MV-4-11 (cell line): ENCODE results near the gene TMEM135.
"Not testable (repeated sequence)": the region's sequence is repeated elsewhere in the genome, so short reads cannot be mapped to it uniquely, and the experiment has no call there.

Experiments
- DNase-seq: peaks from one replicate; lab custom pipeline; 2025; lab: John Stamatoyannopoulos, UW

Gene TMEM135

DNA sequence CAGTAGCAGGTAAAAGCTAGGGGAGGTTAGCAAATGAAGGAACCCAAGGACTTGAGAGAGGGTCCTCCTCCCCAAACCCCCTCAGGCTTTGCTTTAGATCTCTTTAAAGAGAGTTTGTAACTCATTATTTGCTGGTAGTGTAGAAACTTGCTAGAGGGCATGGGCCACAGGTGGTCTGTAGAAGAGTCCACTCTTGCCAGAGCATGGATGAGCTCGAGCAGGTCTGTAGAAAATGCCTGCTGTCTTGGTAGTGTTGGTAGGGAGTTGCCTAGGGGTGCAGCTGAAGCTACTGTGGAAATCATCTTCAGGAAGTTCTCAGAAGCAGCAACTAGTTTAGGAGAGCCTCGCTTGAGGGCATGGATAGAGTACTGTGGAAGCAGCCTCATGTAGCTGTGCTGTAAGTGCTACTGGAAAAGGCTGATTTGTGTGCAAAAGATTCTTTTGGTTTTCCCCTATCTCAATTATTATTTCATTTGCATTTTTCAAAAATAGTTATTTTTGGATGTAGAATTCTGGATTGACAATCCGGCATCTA, 104.3 kb downstream of the TMEM135 start:
- DNase-seq = no peak

DNA sequence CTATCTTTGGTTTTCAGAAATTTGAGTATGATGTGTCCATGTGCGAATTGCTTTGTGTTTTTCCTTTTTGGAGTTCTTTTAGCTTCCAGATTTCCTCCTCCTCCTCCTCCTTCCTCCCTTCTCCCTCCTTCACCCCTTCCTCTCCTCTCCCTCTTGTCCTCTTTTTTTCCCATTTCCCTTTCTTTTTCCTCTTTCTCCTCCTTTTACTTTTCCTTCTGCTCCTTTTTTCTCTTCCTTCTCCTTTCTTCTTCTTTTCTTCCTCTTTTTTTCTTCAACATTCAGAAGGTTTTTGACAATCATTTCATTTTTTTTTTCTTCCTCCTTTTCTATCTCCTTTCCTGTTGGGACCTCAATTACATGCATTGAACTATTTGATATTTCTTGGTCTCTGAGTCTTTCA, 104.9 kb downstream of the TMEM135 start:
- DNase-seq = no peak

- DNase-seq = no peak
Measured at GRCh38 chr11:87143641-87144040, 105.9 kb downstream of the TMEM135 start.

DNA sequence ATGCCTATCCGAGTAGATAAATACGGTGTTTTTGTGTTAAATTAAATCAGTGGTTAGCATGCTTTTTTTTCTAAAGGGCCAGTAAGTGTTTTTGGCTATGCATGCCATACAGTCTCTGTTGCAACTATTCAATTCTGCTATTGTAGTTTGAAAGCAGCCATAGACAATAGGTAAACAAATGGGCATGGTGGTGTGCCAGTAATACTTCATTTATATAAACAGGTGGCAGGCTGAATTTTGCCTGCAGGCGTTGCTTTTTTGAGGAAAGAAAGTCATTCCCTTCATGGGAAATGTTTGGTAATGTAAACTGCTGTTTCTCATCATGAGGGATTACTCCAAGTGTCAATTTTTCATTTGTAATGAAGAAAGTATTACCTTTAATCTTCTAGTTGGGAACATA, 106.5 kb downstream of the TMEM135 start:
- no peak for DNase-seq

DNA sequence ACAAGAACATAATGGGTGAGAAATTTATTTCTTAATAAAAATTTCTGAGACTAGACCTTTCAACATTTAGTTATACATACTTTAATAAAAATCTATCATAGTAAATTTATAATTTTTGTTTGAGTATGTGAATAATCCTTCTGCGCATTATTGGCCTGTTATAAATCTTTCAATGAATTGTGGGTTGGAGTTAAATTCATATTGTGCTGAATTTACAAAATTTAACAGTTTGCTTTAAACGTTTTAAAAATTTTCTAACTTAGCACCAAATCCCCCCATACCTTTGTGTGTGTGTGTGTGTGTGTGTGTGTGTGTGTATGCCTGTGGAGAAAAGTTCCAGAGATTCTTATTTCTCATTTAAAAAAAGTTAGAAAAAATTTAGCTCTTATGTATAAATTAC, 111.0 kb downstream of the TMEM135 start:
- DNase-seq = no peak

DNA sequence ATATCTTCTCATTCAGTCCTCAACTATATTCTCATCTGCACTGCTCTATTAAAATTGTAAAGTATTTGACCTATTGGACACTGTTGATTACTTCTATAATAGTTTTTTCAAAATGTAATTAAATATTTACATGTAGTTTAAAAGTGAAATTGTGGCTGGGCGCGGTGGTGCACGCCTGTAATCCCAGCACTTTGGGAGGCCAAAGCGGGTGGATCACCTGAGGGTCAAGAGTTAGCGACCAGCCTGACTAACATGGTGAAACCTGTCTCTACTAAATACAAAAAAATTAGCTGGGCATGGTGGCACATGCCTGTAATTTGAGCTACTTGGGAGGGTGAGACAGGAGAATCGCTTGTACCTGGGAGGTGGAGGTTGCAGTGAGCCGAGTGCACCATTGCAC, 112.0 kb downstream of the TMEM135 start:
- DNase-seq = not testable (repeated sequence)

DNA sequence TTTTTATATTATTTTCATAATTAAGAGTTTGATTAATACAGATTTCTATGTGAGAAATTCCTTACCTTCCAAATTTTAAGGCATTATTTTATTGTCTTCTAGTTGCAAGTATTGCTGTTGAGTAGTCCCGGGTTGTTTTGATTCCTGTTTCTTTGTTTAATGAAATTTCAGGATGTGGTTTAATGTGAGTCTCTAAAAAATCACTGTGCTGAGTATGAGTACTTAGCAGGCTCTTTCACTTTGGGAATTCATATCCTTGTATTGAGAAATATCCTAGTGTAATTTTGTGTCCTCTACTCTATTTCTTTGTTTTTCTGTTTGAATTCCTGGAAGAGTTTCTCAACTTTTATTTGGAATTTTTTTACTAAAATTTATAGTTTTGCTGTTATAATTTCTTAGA, 113.2 kb downstream of the TMEM135 start:
- DNase-seq = no peak

- no peak for DNase-seq
Measured at GRCh38 chr11:87154246-87154645, 116.5 kb downstream of the TMEM135 start.

DNA sequence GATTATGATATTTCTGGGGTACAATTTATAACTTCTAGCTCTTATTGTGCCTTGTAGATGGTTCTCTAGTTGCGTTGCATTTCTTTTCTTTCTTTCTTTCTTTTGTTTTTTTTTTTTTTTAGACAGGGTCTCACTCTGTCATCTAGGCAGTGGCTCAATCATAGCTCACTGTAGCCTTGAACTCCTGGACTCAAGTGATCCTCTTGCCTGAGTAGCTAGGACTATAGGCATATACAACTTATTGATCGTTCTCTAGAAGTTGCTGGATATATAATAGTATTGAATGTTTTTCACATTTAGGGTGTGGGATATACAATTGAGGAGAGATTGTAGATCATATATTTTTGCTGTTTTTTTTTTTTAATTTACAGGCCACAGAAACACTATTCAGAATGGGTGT, 119.2 kb downstream of the TMEM135 start:
- no peak for DNase-seq

DNA sequence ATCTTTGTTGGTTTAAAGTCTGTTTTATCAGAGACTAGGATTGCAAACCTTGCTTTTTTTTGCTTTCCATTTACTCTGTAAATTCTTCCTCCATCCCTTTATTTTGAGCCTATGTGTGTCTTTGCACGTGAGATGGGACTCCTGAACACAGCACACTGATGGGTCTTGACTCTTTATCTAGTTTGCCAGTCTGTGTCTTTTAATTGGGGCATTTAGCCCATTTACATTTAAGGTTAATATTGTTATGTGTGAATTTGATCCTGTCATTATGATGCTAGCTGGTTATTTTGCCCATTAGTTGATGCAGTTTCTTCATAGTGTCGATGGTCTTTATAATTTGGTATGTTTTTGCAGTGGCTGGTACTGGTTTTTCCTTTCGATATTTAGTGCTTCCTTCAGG, 131.3 kb downstream of the TMEM135 start:
- DNase-seq = not testable (repeated sequence)

GRCh38 chr11:87173185-87174039, 135.7 kb downstream of the TMEM135 start:
- no peak for DNase-seq

DNA sequence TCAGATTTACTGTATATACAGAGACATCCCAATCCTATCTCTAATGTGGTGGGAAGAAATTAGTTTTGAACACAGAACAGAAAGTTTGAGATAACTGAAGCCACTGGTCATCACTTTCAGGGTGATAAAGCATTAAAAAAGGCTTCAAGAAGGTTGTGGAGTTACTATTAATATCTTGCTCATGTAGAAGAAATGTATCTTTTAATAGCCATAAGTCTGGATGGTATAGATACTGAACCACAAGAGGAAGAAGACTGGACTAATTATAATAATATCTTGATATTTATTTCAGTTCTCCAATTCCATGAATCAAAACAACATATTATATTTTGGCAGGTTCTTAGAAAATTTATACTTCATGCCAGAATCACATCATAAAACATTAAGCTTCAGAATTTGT, 137.1 kb downstream of the TMEM135 start:
- no peak for DNase-seq

DNA sequence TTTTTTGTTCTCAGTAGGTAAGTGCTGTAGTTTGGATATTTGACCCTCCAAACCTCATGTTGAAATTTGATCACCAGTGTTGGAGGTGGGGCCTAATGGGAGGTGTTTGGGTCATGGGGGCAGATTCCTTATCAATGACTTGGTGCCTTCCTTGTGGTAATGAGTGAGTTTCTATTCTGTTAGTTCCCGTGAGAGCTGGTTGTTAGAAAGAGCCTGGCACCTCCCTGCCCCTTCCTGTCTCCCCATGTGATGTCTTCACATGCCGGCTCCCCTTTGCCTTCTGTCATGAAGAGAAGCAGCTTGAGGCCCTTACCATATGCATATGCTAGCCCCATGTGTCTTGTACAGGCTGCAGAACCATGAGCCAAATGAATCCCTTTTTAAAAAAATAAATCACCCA, 138.3 kb downstream of the TMEM135 start:
- no peak for DNase-seq

- DNase-seq = no peak
Measured at GRCh38 chr11:87179621-87180020, 141.9 kb downstream of the TMEM135 start.

DNA sequence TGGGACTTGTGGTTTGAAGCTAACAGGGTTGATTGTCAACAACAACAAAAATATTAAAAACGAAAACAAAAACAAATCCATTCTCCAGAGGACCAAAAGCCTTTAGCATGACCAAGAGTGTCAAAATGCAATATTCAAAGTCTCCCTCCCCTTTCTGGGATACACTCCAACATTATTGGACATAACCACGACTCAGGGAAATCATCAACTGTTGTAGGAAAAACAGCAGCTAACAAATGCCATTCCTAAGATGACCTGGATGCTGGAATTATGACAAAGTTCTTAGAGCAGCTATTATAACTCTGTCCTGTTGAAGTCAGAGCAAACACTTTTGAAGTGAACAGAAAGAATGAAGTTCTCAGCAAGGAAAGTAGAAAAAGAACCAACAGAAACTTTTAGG, 143.0 kb downstream of the TMEM135 start:
- DNase-seq = no peak

- no peak for DNase-seq
Measured at GRCh38 chr11:87181143-87181542, 143.4 kb downstream of the TMEM135 start.

GRCh38 chr11:87185228-87185627, 147.5 kb downstream of the TMEM135 start:
- no peak for DNase-seq

- no peak for DNase-seq
Measured at GRCh38 chr11:87187076-87187475, 149.3 kb downstream of the TMEM135 start.

- DNase-seq = no peak
Measured at GRCh38 chr11:87187930-87188329, 150.2 kb downstream of the TMEM135 start.

DNA sequence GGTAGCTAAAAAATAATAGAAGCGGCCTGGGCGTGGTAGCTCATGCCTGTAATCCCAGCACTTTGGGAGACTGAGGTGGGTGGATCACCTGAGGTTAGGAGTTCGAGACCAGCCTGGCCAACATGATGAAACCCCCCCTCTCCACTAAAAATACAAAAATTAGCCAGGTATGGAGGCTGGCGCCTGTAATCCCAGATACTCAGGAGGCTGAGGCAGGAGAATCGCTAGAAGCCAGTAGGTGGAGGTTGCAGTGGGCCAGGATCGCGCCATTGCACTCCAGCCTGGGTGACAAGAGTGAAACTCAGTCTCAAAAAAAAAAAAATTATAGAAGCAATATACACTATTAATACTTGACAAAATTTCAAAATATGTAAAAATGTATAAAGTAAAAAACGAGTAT, 150.7 kb downstream of the TMEM135 start:
- DNase-seq = not testable (repeated sequence)

GRCh38 chr11:87188921-87189320, 151.2 kb downstream of the TMEM135 start:
- DNase-seq = not testable (repeated sequence)

GRCh38 chr11:87190071-87190470, 152.3 kb downstream of the TMEM135 start:
- no peak for DNase-seq

- DNase-seq = no peak
Measured at GRCh38 chr11:87193756-87194470, 156.2 kb downstream of the TMEM135 start.
